Measurements from ENCODE around the gene KRTAP5-10. TPM values are rescaled to one million over a fixed set of nuclear protein-coding genes. Genes with fewer than 3 reads are reported as not detected.
"Not testable (repeated sequence)": the region's sequence is repeated elsewhere in the genome, so short reads cannot be mapped to it uniquely, and the experiment has no call there.

Gene KRTAP5-10
- total RNA-seq, 4 donors from 2014 or later, result not detected

DNA sequence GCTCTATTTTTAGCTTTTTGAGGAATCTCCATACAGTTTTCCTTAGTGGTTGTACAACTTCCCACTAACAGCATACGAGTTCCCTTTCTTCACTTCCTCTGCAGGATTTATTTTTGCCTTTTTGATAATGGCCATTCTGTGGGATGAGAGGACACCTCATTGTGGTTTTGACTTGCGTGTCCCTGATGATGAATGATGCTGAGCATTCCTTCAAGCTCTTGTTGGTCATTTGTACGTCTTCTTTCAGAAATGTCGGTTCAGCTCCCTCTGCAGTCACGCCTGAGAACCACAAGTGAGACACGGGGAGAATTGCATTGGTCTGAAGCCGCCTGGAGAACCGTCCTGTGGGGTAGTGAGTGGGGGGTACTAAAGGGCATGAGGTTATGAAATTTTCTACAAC lies 2.0 kb upstream of the KRTAP5-10 start:
- TF ChIP-seq POLR2AphosphoS5 (IDR thresholded peaks at IDR 0.05), result no peak
- no peak for TF ChIP-seq EP300 (IDR thresholded peaks at IDR 0.05)
- TF ChIP-seq POLR2A (IDR thresholded peaks at IDR 0.05), result no peak
- TF ChIP-seq, protein P1, sequence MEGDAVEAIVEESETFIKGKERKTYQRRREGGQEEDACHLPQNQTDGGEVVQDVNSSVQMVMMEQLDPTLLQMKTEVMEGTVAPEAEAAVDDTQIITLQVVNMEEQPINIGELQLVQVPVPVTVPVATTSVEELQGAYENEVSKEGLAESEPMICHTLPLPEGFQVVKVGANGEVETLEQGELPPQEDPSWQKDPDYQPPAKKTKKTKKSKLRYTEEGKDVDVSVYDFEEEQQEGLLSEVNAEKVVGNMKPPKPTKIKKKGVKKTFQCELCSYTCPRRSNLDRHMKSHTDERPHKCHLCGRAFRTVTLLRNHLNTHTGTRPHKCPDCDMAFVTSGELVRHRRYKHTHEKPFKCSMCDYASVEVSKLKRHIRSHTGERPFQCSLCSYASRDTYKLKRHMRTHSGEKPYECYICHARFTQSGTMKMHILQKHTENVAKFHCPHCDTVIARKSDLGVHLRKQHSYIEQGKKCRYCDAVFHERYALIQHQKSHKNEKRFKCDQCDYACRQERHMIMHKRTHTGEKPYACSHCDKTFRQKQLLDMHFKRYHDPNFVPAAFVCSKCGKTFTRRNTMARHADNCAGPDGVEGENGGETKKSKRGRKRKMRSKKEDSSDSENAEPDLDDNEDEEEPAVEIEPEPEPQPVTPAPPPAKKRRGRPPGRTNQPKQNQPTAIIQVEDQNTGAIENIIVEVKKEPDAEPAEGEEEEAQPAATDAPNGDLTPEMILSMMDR (IDR thresholded peaks at IDR 0.05), result no peak
- Histone ChIP-seq H3K4me1 (no peaks in the 10 kb centered on the region), H3K36me3 (no peaks in the 10 kb centered on the region), H3K27ac (no peak overlapping the region), H3K4me3 (no peak overlapping the region), H3K9me3 (peaks cover 0 to 4% (median 0%) of the 10 kb centered on the region in 3 donors), H3K27me3 (peaks cover 56% of the 10 kb centered on the region)
- no peak for ATAC-seq
- 11 to 40% methylated on average over 8 of the region's 8 CpGs for WGBS, 2 donors (ENCODE audit: low coverage in 1 of 2)

- ATAC-seq, result no peak
- Histone ChIP-seq H3K36me3 (no peaks in the 10 kb centered on the region), H3K4me3 (no peak overlapping the region), H3K27me3 (peaks cover 56% of the 10 kb centered on the region), H3K4me1 (no peaks in the 10 kb centered on the region), H3K27ac (no peak overlapping the region), H3K9me3 (peaks cover 0 to 4% (median 0%) of the 10 kb centered on the region in 3 donors)
- 67 to 83% methylated on average over 1 to 4 of the region's 4 CpGs for WGBS, 2 donors (ENCODE audit: low coverage in 1 of 2)
- TF ChIP-seq POLR2AphosphoS5 (IDR thresholded peaks at IDR 0.05) (no peak), EP300 (IDR thresholded peaks at IDR 0.05) (no peak), POLR2A (IDR thresholded peaks at IDR 0.05) (no peak)
- TF ChIP-seq, protein P1 (IDR thresholded peaks at IDR 0.05), result no peak
Measured at GRCh38 chr11:71564430-71564829, 933 bp upstream of the KRTAP5-10 start.

DNA sequence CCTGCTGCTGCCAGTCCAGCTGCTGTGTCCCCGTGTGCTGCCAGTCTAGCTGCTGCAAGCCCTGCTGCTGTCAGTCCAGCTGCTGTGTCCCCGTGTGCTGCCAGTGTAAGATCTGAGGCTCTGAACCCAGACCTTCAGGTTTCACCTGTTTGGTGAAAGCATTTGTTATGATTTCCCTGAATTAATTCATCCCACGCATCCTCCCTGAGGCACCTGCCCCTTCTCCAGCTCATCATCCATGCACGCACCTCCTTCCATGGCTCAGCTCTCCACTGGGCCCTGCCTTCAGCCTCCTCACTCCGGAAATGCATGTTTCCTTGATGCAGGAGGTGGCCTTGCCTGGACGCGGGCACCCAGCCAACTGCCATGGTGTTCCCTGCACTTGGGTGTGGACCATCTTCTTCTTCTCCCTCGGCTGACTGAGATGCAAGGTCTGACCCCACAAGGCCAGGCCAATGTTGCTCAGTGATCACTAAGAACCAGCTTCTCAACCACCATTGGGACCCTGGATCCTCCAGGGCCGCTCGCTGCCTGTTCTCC lies 788 bp downstream of the KRTAP5-10 start:
- no peaks in the 10 kb centered on the region for H3K4me1 ChIP-seq
- TF ChIP-seq POLR2A (IDR thresholded peaks at IDR 0.05), result no peak
- H3K27me3 ChIP-seq, result peaks cover 52% of the 10 kb centered on the region
- no peaks in the 10 kb centered on the region for H3K36me3 ChIP-seq
- H3K27ac ChIP-seq, result no peak overlapping the region
- WGBS, 2 donors (ENCODE audit: low coverage in 1 of 2), result 53 to 83% methylated on average over 4 to 5 of the region's 10 CpGs
- no peak overlapping the region for H3K4me3 ChIP-seq
- no peak for ATAC-seq
- peaks cover 0 to 4% (median 0%) of the 10 kb centered on the region in 3 donors for H3K9me3 ChIP-seq

- not testable (repeated sequence) for ATAC-seq
Measured at GRCh38 chr11:71566626-71567599, 1.6 kb downstream of the KRTAP5-10 start.

DNA sequence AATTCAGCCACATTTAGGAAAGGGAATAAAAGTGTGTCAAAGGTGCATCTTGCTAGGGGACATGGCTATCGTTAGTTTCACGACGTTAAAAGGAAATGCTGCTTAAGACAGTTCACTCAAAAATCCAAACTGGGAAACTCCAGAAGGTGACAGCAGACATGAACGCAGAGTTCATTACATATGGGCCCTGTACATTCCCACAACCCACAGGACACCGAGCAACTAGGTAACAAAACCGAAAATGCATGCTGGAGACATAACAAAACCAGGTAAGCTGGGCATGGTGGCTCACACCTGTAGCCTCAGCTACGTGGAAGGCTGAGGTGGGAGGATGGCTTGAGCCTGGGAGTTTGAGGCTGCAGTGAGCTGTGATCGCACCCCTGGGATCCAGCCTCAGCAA lies 2.3 kb downstream of the KRTAP5-10 start:
- not testable (repeated sequence) for H3K4me1 ChIP-seq, H3K9me3 ChIP-seq, H3K27ac ChIP-seq, H3K36me3 ChIP-seq, H3K4me3 ChIP-seq, ATAC-seq
- H3K27me3 ChIP-seq, result peaks cover 41% of the 10 kb centered on the region
- WGBS, 2 donors (ENCODE audit: low coverage in 1 of 2), result 30 to 33% methylated on average over 4 to 6 of the region's 8 CpGs

More at GRCh38 chr11:71566626-71567599, 1.6 kb downstream of the KRTAP5-10 start:
- not testable (repeated sequence) for H3K4me1 ChIP-seq, H3K4me3 ChIP-seq, H3K36me3 ChIP-seq, H3K27ac ChIP-seq, H3K9me3 ChIP-seq
- peaks cover 48% of the 10 kb centered on the region for H3K27me3 ChIP-seq
- 31 to 45% methylated on average over 7 to 13 of the region's 21 CpGs for WGBS, 2 donors (ENCODE audit: low coverage in 1 of 2)

GRCh38 chr11:71568704-71569349 lies 3.5 kb downstream of the KRTAP5-10 start:
- no peak for TF ChIP-seq EP300 (IDR thresholded peaks at IDR 0.05)
- TF ChIP-seq POLR2AphosphoS5 (IDR thresholded peaks at IDR 0.05), result no peak
- no peak for TF ChIP-seq POLR2A (IDR thresholded peaks at IDR 0.05)
- TF ChIP-seq, protein P1 (IDR thresholded peaks at IDR 0.05), result no peak
- H3K4me3 ChIP-seq, result no peak overlapping the region
- WGBS, 2 donors (ENCODE audit: low coverage in 1 of 2), result 0 to 35% methylated on average over 1 to 5 of the region's 8 CpGs
- no peaks in the 10 kb centered on the region for H3K9me3 ChIP-seq
- no peak overlapping the region for H3K27ac ChIP-seq
- no peaks in the 10 kb centered on the region for H3K36me3 ChIP-seq
- no peaks in the 10 kb centered on the region for H3K4me1 ChIP-seq
- ATAC-seq, result no peak
- H3K27me3 ChIP-seq, result peaks cover 31% of the 10 kb centered on the region

GRCh38 chr11:71571101-71571850 lies 5.9 kb downstream of the KRTAP5-10 start:
- not testable (repeated sequence) for ATAC-seq, H3K9me3 ChIP-seq, H3K4me3 ChIP-seq, H3K27me3 ChIP-seq, H3K36me3 ChIP-seq, H3K27ac ChIP-seq, H3K4me1 ChIP-seq
- 62% methylated on average over 3 of the region's 39 CpGs; no CpG with 5 or more reads in 1 of the 2 donors for WGBS, 2 donors (ENCODE audit: low coverage in 1 of 2)
